ENCODE data around the gene GRIN1. TPM values are rescaled to one million over a fixed set of nuclear protein-coding genes. Genes with fewer than 3 reads are reported as not detected.

The GRIN1 gene
- total RNA-seq, 1 donor from 2014 or later: 0.77 TPM

DNA sequence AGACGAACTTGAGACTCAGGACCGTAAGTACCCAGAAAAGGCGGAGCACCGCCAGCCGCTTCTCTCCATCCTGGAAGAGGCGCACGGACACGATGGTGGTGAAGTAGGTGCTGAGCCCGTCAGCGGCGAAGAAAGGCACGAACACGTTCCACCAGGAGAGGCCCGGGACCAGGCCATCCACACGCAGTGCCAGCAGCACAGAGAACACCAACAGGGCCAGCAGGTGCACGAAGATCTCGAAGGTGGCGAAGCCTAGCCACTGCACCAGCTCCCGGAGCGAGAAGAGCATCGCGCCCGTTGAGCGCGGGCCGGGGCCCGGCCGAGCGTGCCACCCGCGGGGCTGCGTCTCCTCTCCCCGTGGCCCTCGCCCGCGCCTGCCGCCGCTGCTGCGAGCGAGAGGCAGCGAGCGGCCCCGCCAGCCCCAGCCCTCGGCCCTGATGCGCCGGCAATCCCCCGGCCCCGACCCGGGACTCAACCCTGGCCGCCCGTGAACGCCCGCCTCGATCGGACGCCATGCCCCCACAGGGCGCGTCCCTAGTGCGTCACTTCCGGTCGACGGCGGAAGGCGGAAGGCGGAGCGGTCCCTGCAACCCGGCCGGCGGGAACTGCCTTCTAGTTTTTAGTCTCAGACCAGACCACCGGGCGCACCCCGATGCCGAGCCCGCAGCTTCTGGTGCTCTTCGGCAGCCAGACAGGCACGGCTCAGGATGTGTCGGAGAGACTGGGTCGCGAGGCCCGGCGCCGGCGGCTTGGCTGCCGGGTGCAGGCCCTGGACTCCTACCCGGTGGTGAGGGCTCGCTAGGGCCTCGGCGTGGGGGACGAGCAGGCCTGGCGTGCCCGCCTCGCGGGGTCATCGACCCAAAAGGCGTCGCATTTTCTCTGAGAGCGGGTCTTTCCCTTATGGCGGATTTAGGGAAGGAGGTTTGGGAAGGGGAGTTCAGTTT lies 66.4 kb downstream of the GRIN1 start, which contains the start of the genes NDOR1 and TMEM203:
Gene NDOR1 (plus strand): TSS at position 575 of the 944 bp plus-strand sequence. CDS start 78 bp downstream, at position 653.
Gene TMEM203 (minus strand): TSS at position 523 of the 944 bp plus-strand sequence. CDS start 234 bp downstream, at position 289.
- Mint-ChIP-seq H3K4me3 (ENCODE audit: low read depth) (peak within 1 kb of the TSS; percentile 93), H3K4me1 (ENCODE audit: low read depth) (peaks cover 25% of the 10 kb centered on the region), H3K27me3 (no peaks in the 10 kb centered on the region), H3K36me3 (ENCODE audit: insufficient read depth) (peaks cover 3% of the 10 kb centered on the region), H3K9me3 (ENCODE audit: low read depth) (no peaks in the 10 kb centered on the region), H3K27ac (peak within 1 kb of the TSS; percentile 93)
- TF ChIP-seq, protein P1, sequence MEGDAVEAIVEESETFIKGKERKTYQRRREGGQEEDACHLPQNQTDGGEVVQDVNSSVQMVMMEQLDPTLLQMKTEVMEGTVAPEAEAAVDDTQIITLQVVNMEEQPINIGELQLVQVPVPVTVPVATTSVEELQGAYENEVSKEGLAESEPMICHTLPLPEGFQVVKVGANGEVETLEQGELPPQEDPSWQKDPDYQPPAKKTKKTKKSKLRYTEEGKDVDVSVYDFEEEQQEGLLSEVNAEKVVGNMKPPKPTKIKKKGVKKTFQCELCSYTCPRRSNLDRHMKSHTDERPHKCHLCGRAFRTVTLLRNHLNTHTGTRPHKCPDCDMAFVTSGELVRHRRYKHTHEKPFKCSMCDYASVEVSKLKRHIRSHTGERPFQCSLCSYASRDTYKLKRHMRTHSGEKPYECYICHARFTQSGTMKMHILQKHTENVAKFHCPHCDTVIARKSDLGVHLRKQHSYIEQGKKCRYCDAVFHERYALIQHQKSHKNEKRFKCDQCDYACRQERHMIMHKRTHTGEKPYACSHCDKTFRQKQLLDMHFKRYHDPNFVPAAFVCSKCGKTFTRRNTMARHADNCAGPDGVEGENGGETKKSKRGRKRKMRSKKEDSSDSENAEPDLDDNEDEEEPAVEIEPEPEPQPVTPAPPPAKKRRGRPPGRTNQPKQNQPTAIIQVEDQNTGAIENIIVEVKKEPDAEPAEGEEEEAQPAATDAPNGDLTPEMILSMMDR (IDR thresholded peaks at IDR 0.05; ENCODE audit: unreplicated experiment): no peak
- DNase-seq (ENCODE audit: low spot score, unreplicated experiment): peak; percentile 88

- H3K4me1 Mint-ChIP-seq (ENCODE audit: low read depth): peaks cover 21% of the 10 kb centered on the region
- peak overlapping the region; percentile 92 for H3K27ac Mint-ChIP-seq
- peaks cover 5% of the 10 kb centered on the region for H3K36me3 Mint-ChIP-seq (ENCODE audit: insufficient read depth)
- H3K27me3 Mint-ChIP-seq: no peaks in the 10 kb centered on the region
- TF ChIP-seq, protein P1 (IDR thresholded peaks at IDR 0.05; ENCODE audit: unreplicated experiment): no peak
- no peaks in the 10 kb centered on the region for H3K9me3 Mint-ChIP-seq (ENCODE audit: low read depth)
- peak overlapping the region; percentile 93 for H3K4me3 Mint-ChIP-seq (ENCODE audit: low read depth)
- DNase-seq (ENCODE audit: low spot score, unreplicated experiment): no peak
These were observed 67.6 kb downstream of the GRIN1 start for GRCh38 chr9:137206602-137207001.

DNA sequence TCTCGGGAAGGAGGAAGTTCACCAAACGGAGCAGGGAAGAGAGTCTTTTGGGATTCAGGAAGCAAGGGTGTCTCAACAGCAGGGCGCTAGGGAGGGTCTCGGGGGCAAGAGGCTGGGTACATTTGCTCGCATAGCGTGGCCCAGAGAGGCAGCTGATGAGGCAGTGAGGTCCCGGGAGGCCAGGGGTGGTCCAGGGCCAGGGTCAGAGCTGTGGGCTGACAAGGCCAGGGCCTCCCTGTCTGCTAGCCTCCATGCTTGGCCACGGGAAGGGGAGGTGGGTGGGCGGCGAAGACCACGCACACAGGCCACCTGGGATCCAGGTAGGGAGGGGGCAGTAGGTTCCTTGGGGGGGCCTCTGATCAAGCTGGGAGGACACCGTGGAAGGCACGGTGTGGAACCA lies 72.6 kb downstream of the GRIN1 start:
- H3K27me3 Mint-ChIP-seq: no peaks in the 10 kb centered on the region
- H3K4me3 Mint-ChIP-seq (ENCODE audit: low read depth): no peak overlapping the region
- DNase-seq (ENCODE audit: low spot score, unreplicated experiment): no peak
- H3K4me1 Mint-ChIP-seq (ENCODE audit: low read depth): peaks cover under 1% of the 10 kb centered on the region
- no peak overlapping the region for H3K27ac Mint-ChIP-seq
- H3K36me3 Mint-ChIP-seq (ENCODE audit: insufficient read depth): peaks cover 6% of the 10 kb centered on the region
- no peaks in the 10 kb centered on the region for H3K9me3 Mint-ChIP-seq (ENCODE audit: low read depth)
- TF ChIP-seq, protein P1 (IDR thresholded peaks at IDR 0.05; ENCODE audit: unreplicated experiment): no peak

GRCh38 chr9:137212520-137212919 lies 73.6 kb downstream of the GRIN1 start:
- no peak overlapping the region for H3K4me3 Mint-ChIP-seq (ENCODE audit: low read depth)
- H3K4me1 Mint-ChIP-seq (ENCODE audit: low read depth): peaks cover 1% of the 10 kb centered on the region
- TF ChIP-seq, protein P1 (IDR thresholded peaks at IDR 0.05; ENCODE audit: unreplicated experiment): no peak
- H3K36me3 Mint-ChIP-seq (ENCODE audit: insufficient read depth): peaks cover 4% of the 10 kb centered on the region
- no peaks in the 10 kb centered on the region for H3K27me3 Mint-ChIP-seq
- no peak overlapping the region for H3K27ac Mint-ChIP-seq
- no peak for DNase-seq (ENCODE audit: low spot score, unreplicated experiment)
- no peaks in the 10 kb centered on the region for H3K9me3 Mint-ChIP-seq (ENCODE audit: low read depth)

DNA sequence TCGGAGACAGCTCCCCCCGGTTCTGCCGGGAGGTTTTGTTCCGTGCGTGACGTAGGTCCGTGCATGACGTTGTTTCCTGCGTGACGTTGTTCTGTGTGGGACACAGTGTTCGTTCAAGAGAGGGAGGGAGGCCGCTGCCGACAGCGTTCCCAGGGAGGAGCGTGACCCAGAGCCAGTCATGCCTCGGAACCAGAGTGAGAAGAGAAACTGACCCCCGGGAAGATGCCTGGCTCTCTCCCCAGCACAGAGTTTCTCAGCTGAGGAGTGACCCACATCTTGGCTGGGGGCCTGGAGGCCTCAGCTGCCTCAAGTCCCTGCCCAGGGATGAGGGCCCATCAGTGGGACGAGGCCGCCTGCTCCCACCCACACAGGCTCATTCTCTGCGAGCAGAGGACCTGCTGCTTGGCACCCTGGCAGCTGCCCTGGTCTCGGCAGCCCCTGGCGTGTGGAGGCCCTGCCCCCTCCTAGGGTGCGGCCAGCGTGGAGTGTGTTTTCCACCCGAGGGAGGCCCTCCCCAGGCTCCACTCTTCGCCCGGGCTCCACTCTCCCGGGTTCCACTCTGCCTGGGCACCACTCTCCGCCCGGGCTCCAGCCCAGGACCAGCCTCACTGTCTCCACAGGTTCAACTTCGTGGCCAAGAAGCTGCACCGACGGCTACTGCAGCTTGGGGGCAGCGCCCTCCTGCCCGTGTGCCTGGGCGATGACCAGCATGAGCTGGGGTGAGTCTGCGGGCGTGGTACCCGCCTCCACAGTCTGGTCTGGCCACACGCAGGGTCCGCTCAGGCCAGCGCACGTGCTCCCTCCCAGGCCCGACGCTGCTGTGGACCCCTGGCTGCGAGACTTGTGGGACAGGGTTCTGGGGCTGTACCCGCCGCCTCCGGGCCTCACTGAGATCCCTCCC lies 74.5 kb downstream of the GRIN1 start:
- Mint-ChIP-seq H3K27me3 (no peaks in the 10 kb centered on the region), H3K4me1 (ENCODE audit: low read depth) (peaks cover 2% of the 10 kb centered on the region), H3K9me3 (ENCODE audit: low read depth) (no peaks in the 10 kb centered on the region), H3K36me3 (ENCODE audit: insufficient read depth) (peaks cover 3% of the 10 kb centered on the region), H3K27ac (no peak overlapping the region), H3K4me3 (ENCODE audit: low read depth) (no peak overlapping the region)
- TF ChIP-seq, protein P1 (IDR thresholded peaks at IDR 0.05; ENCODE audit: unreplicated experiment): no peak
- DNase-seq (ENCODE audit: low spot score, unreplicated experiment): no peak

Data from progenitor cell of endocrine pancreas (in vitro differentiated cells).